ENCODE measurements around the gene PARP3.

Gene PARP3

GRCh38 chr3:51970606-51971300, 28.6 kb downstream of the PARP3 start:
- no peak overlapping the region for H3K4me3 ChIP-seq (ENCODE audit: low read depth, low read length)
- TF ChIP-seq, protein P1, sequence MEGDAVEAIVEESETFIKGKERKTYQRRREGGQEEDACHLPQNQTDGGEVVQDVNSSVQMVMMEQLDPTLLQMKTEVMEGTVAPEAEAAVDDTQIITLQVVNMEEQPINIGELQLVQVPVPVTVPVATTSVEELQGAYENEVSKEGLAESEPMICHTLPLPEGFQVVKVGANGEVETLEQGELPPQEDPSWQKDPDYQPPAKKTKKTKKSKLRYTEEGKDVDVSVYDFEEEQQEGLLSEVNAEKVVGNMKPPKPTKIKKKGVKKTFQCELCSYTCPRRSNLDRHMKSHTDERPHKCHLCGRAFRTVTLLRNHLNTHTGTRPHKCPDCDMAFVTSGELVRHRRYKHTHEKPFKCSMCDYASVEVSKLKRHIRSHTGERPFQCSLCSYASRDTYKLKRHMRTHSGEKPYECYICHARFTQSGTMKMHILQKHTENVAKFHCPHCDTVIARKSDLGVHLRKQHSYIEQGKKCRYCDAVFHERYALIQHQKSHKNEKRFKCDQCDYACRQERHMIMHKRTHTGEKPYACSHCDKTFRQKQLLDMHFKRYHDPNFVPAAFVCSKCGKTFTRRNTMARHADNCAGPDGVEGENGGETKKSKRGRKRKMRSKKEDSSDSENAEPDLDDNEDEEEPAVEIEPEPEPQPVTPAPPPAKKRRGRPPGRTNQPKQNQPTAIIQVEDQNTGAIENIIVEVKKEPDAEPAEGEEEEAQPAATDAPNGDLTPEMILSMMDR (IDR thresholded peaks at IDR 0.05; ENCODE audit: low read depth, low read length): no peak

GRCh38 chr3:51971350-51971749, 29.2 kb downstream of the PARP3 start:
- no peak overlapping the region for H3K4me3 ChIP-seq (ENCODE audit: low read depth, low read length)
- TF ChIP-seq, protein P1 (IDR thresholded peaks at IDR 0.05; ENCODE audit: low read depth, low read length): no peak

DNA sequence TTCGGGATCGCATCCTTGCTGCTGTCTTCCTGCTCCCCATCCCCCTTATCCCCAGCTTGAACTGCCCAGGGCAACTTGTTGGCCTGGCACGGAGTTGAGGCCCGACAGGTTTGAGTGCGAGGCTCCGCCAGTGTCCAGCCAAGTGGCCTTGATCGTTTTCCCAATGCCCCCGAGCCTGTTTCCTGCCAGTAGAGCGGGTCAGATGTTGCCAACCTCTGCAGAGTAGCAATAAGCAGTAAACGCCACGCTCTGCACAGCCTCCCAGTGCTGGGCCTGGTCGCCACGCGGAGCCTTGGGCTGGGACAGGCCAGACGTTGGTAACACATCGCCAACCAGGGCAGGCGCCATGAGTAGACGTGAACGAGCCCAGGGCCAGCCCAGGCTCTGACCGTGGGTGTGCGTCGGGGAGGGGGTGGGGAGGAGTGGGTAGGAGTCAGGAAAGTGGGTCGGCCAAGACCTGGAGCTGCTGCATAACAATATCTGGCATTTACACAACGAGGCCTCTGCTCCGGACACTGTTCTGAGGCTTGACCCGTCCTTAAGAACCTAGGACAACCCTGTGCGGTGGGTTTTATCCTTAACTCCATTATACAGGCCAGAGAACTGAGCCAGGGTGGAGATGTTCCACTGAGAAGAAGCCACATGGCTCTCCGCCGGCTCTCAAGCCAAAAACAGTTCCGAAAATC, 32.3 kb downstream of the PARP3 start:
- peak overlapping the region; percentile 77 for H3K4me3 ChIP-seq (ENCODE audit: low read depth, low read length)
- TF ChIP-seq, protein P1 (IDR thresholded peaks at IDR 0.05; ENCODE audit: low read depth, low read length): no peak; the same call in 1 of the 2 replicates

- TF ChIP-seq, protein P1 (IDR thresholded peaks at IDR 0.05; ENCODE audit: low read depth, low read length): no peak
- H3K4me3 ChIP-seq (ENCODE audit: low read depth, low read length): peak within 1 kb of the TSS; percentile 77
Observed at GRCh38 chr3:51974963-51975851, 33.0 kb downstream of the PARP3 start, which contains the start of gene ABHD14A. ABHD14A (plus strand) TSS chr3:51975064; CDS start chr3:51975136, 72 bp downstream.

- TF ChIP-seq, protein P1 (IDR thresholded peaks at IDR 0.05; ENCODE audit: low read depth, low read length): no peak
- no peak overlapping the region; the same call in 1 of the 2 replicates for H3K4me3 ChIP-seq (ENCODE audit: low read depth, low read length)
Observed at GRCh38 chr3:51975852-51976549, 33.8 kb downstream of the PARP3 start.

- H3K4me3 ChIP-seq (ENCODE audit: low read depth, low read length): no peak overlapping the region
- TF ChIP-seq, protein P1 (IDR thresholded peaks at IDR 0.05; ENCODE audit: low read depth, low read length): no peak
Observed at GRCh38 chr3:51977446-51978142, 35.4 kb downstream of the PARP3 start.

Measured in WI38 (cell line).